ENCODE measurements around the gene TTC24. TPM values are rescaled to one million over a fixed set of nuclear protein-coding genes. Genes with fewer than 3 reads are reported as not detected.
A peak's percentile ranks its signal among the peaks of the same experiment; 100 is the strongest.

TTC24 gene
- total and polyA plus RNA-seq, 10 of the 15 experiments (the other 5 are each of a cell fraction or from before 2014, with no cell fraction given) = 0.05 to 6.4 (median 2.9) TPM; not detected in 1

DNA sequence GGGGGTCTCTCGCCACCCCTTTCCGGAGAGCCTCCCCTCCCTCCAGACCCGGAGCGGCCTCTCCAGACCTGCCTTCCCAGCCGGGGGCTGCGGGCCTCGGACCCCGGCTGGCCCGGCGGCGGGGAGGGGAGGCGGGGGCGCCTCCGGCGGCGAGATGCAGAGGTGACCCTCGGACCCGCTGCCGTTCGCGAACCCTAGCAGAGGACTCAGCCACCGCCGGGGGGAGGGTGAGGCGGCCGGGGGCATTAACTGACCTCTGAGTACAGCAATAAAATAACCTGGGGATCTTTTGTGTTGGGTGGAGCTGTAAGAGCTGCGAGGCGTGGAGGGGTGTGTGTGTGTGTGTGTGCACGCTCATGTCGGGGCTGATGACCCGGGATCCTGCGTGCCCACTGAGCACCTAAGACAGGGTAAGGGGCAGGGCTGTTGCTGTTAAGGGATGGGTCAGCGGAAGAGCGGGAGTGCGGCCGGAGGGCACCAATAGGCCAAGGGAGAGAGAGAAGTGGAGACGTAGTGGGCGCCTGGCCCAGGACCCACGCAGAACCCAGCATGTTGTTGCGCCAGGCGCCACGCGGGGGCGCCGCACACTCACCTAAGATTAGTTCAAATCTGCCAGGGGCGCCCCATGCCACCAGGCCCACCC, 46.0 kb downstream of the TTC24 start (continued):
- no peak for TF ChIP-seq KAT2A (conservative IDR thresholded peaks at IDR 0.05; ENCODE audit: control insufficient read depth, low read depth, low read length)
- no peak for TF ChIP-seq BRCA1 (IDR thresholded peaks at IDR 0.05; ENCODE audit: low read depth, low read length)
- TF ChIP-seq BACH1 (IDR thresholded peaks at IDR 0.05; ENCODE audit: borderline replicate concordance) = peak; percentile 53; the same call in 1 of the 2 replicates
- TF ChIP-seq ZSCAN29 (IDR thresholded peaks at IDR 0.05) = no peak
- no peak for TF ChIP-seq PBX3 (IDR thresholded peaks at IDR 0.05; ENCODE audit: insufficient replicate concordance, low read depth, low read length)
- no peak for TF ChIP-seq BMI1 (IDR thresholded peaks at IDR 0.05; ENCODE audit: borderline replicate concordance)
- TF ChIP-seq CBX5 (IDR thresholded peaks at IDR 0.05; ENCODE audit: low read depth) = no peak
- TF ChIP-seq, protein P1, sequence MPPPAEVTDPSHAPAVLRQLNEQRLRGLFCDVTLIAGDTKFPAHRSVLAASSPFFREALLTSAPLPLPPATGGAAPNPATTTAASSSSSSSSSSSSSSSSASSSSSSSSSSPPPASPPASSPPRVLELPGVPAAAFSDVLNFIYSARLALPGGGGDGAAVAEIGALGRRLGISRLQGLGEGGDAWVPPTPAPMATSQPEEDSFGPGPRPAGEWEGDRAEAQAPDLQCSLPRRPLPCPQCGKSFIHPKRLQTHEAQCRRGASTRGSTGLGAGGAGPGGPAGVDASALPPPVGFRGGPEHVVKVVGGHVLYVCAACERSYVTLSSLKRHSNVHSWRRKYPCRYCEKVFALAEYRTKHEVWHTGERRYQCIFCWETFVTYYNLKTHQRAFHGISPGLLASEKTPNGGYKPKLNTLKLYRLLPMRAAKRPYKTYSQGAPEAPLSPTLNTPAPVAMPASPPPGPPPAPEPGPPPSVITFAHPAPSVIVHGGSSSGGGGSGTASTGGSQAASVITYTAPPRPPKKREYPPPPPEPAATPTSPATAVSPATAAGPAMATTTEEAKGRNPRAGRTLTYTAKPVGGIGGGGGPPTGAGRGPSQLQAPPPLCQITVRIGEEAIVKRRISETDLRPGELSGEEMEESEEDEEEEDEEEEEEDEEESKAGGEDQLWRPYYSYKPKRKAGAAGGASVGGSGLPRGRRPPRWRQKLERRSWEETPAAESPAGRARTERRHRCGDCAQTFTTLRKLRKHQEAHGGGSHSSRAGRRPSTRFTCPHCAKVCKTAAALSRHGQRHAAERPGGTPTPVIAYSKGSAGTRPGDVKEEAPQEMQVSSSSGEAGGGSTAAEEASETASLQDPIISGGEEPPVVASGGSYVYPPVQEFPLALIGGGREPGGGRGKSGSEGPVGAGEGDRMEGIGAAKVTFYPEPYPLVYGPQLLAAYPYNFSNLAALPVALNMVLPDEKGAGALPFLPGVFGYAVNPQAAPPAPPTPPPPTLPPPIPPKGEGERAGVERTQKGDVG (CRISPR knock-in tag; IDR thresholded peaks at IDR 0.05) = no peak
- no peak for TF ChIP-seq STAT1 (conservative IDR thresholded peaks at IDR 0.05)
- TF ChIP-seq RAD51 (IDR thresholded peaks at IDR 0.05) = no peak
- TF ChIP-seq YY1 (IDR thresholded peaks at IDR 0.05; ENCODE audit: low read depth, low read length) = peak; percentile 50; the same call in 1 of the 2 replicates
- no peak for TF ChIP-seq IRF3 (IDR thresholded peaks at IDR 0.05)
- no peak for TF ChIP-seq GATAD2B (conservative IDR thresholded peaks at IDR 0.05; ENCODE audit: low read depth)
- no peak for TF ChIP-seq MTA2 (IDR thresholded peaks at IDR 0.05; ENCODE audit: low read depth)
- peak; percentile 28; the same call in 1 of the 2 replicates for TF ChIP-seq IKZF1 (conservative IDR thresholded peaks at IDR 0.05)
- no peak for TF ChIP-seq ATF2 (IDR thresholded peaks at IDR 0.05; ENCODE audit: low read length)
- TF ChIP-seq SIN3A (IDR thresholded peaks at IDR 0.05; ENCODE audit: low read depth, low read length) = no peak
- no peak for TF ChIP-seq HDGF (IDR thresholded peaks at IDR 0.05)
- TF ChIP-seq KDM1A (IDR thresholded peaks at IDR 0.05; ENCODE audit: borderline replicate concordance) = no peak
- no peak for TF ChIP-seq NFXL1 (IDR thresholded peaks at IDR 0.05; ENCODE audit: borderline replicate concordance)
- TF ChIP-seq EZH2 (IDR thresholded peaks at IDR 0.05; ENCODE audit: borderline replicate concordance, control insufficient read depth, low read depth, low read length) = peak; percentile 91; the same call in 1 of the 2 replicates
- no peak for TF ChIP-seq NFYB (IDR thresholded peaks at IDR 0.05; ENCODE audit: insufficient read depth, low read depth, low read length)

Measured in GM12878 (cell line).